ENCODE measurements around the gene NDUFA8. TPM values are rescaled to one million over a fixed set of nuclear protein-coding genes. Genes with fewer than 3 reads are reported as not detected.
A peak's percentile ranks its signal among the peaks of the same experiment; 100 is the strongest.

The NDUFA8 gene
- polyA plus RNA-seq, 1 experiment: 90.4 TPM

DNA sequence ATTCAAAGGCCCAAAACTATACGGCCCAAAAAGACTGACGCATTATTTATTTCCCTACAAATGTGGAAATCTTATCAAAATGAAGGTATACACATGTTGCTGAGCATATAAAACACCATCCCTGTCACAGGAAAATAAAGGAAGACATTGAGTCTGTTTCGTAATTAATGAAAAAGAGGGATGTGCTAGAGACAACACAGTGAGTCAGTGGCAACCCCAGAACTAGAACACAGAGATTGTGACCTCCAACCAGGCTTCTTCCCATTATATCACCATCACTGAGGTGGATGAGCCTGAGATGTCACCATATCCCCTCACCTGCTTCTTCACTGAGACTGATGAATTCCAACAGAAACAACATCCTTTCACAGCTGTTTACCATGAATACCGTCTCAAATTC, 3.8 kb downstream of the NDUFA8 start:
- TF ChIP-seq CTCF (IDR thresholded peaks at IDR 0.05; ENCODE audit: low read depth, low read length): no peak
- no peak for DNase-seq (ENCODE audit: low read depth, low spot score)
- POLR2A ChIA-PET: no interaction called here
- H3K27ac ChIP-seq (ENCODE audit: low read depth, low read length): no peak overlapping the region
- H3K9me3 ChIP-seq (ENCODE audit: control insufficient read depth, insufficient read depth, low read length): no peaks in the 10 kb centered on the region; the same call in 1 of the 2 replicates
- H3K27me3 ChIP-seq (ENCODE audit: control insufficient read depth, insufficient read depth, low read length): no peaks in the 10 kb centered on the region
- H3K4me3 ChIP-seq (ENCODE audit: low read depth, low read length): no peak overlapping the region
- CTCF ChIA-PET: interaction anchor here (1.1 to 1.9 kb wide), 2 partner anchors 32 to 195 kb away, joined by 3 to 5 read pairs; no protein-coding TSS in a partner anchor

DNA sequence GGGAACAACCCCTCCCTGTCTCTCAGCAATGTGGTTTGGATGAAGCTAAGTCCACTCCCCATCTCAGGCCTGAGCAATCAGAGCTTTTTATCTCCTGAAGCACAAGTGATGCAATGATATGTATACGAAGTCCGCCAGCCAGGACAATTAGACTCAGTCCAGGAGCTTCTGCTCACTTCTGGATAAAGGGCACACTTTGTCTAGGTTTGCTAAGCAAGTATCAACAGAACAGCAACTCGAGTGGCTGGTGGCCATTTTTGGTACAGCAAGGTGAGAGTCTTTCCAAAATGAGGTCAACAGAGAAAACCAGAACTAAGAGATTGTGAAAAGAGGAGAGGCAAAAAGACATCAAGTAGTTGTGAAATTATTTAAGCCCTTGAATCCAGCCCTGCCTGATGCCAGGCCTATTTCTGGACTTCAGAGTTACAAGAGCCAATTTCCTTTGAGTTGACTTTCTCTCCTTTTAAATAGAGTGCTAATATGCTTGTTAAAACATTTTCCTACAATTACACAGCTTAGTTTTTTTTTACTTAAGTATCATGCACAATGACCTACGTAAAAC, 8.2 kb downstream of the NDUFA8 start:
- ChIA-PET CTCF (interaction anchor here (0.8 to 1.3 kb wide), 3 partner anchors 26 to 52 kb away, joined by 3 to 5 read pairs (median 3); no protein-coding TSS in a partner anchor), POLR2A (interaction anchor here (0.7 kb wide), 1 partner anchor 57 kb away, joined by 3 read pairs; no protein-coding TSS in a partner anchor)
- DNase-seq (ENCODE audit: low read depth, low spot score): no peak
- H3K9me3 ChIP-seq (ENCODE audit: control insufficient read depth, insufficient read depth, low read length): no peaks in the 10 kb centered on the region
- no peak overlapping the region for H3K4me3 ChIP-seq (ENCODE audit: low read depth, low read length)
- TF ChIP-seq CTCF (IDR thresholded peaks at IDR 0.05; ENCODE audit: low read depth, low read length): no peak
- no peaks in the 10 kb centered on the region for H3K27me3 ChIP-seq (ENCODE audit: control insufficient read depth, insufficient read depth, low read length)
- no peak overlapping the region for H3K27ac ChIP-seq (ENCODE audit: low read depth, low read length)

GRCh38 chr9:122145592-122145863, 14.1 kb downstream of the NDUFA8 start:
- ChIA-PET CTCF (interaction anchor here (1.0 to 2.9 kb wide), 9 partner anchors 13 to 215 kb away, joined by 3 to 15 read pairs (median 5); partner anchors contain the start of genes MORN5 and NDUFA8), POLR2A (no interaction called here)
- no peak for DNase-seq (ENCODE audit: low read depth, low spot score)
- no peaks in the 10 kb centered on the region for H3K27me3 ChIP-seq (ENCODE audit: control insufficient read depth, insufficient read depth, low read length)
- H3K9me3 ChIP-seq (ENCODE audit: control insufficient read depth, insufficient read depth, low read length): no peaks in the 10 kb centered on the region
- H3K4me3 ChIP-seq (ENCODE audit: low read depth, low read length): no peak overlapping the region
- H3K27ac ChIP-seq (ENCODE audit: low read depth, low read length): no peak overlapping the region
- no peak for TF ChIP-seq CTCF (IDR thresholded peaks at IDR 0.05; ENCODE audit: low read depth, low read length)

DNA sequence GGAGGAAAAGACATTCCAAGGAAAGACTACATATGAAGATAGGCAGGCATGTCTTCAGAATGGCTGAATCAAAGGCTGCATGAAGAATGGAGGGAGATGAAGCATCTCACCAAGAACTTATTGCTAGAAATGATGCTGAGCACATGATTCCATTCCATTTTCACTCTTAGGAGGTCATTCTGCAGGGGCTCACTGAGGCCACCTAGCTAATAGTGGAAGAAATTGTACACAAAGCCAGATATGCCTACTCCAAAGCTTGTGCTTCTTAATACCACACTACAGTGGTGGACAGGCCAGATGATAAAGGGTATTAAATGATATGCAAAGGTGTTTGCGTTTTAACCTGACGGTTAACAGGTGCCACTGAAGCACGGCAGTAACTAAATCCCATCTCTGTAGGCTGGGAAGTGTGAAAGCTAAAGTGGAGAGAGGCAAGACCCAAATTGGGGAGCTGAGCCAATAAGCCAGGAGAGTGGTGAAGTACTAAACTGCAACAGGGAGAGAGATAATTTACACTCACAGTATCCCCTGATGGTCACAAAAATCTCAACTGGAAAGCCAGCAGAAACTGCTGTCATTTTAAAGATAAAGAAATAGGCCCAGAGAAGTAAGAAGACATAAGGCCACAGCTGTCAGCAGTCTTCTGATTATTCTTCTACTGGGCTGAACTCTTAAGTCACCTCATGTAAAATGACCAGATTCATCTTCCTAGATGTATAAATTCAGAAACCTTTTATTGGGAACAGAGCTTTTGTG, 14.6 kb downstream of the NDUFA8 start:
- ChIA-PET POLR2A (no interaction called here), CTCF (interaction anchor here (0.9 to 2.9 kb wide), 10 partner anchors 10 to 216 kb away, joined by 3 to 15 read pairs (median 4); partner anchors contain the start of genes MORN5 and NDUFA8)
- DNase-seq (ENCODE audit: low read depth, low spot score): no peak
- no peaks in the 10 kb centered on the region for H3K9me3 ChIP-seq (ENCODE audit: control insufficient read depth, insufficient read depth, low read length)
- TF ChIP-seq CTCF (IDR thresholded peaks at IDR 0.05; ENCODE audit: low read depth, low read length): peak; percentile 45
- H3K27me3 ChIP-seq (ENCODE audit: control insufficient read depth, insufficient read depth, low read length): no peaks in the 10 kb centered on the region
- H3K4me3 ChIP-seq (ENCODE audit: low read depth, low read length): no peak overlapping the region
- no peak overlapping the region for H3K27ac ChIP-seq (ENCODE audit: low read depth, low read length)

GRCh38 chr9:122143876-122144405, 15.6 kb downstream of the NDUFA8 start:
- no peak for TF ChIP-seq CTCF (IDR thresholded peaks at IDR 0.05; ENCODE audit: low read depth, low read length)
- Histone ChIP-seq H3K4me3 (ENCODE audit: low read depth, low read length) (no peak overlapping the region), H3K27me3 (ENCODE audit: control insufficient read depth, insufficient read depth, low read length) (no peaks in the 10 kb centered on the region), H3K9me3 (ENCODE audit: control insufficient read depth, insufficient read depth, low read length) (no peaks in the 10 kb centered on the region), H3K27ac (ENCODE audit: low read depth, low read length) (no peak overlapping the region)
- CTCF ChIA-PET: interaction anchor here (0.9 to 2.9 kb wide), 6 partner anchors 9 to 45 kb away, joined by 3 to 15 read pairs (median 6); partner anchors contain the start of genes MORN5 and NDUFA8
- POLR2A ChIA-PET: no interaction called here
- no peak for DNase-seq (ENCODE audit: low read depth, low spot score)

Data from AG04450 (cell line).